B cell (primary cell): ENCODE measurements around the gene MPST.

Experiments used
- CTCF ChIP-seq: fragments of 200-600 bp; IDR thresholded peaks from one replicate; pipeline ENCODE4 v1.8.0; 2022; ENCODE audit warnings: antibody characterized with exemption, mild to moderate bottlenecking
- EZH2 ChIP-seq: IDR thresholded peaks from 2 replicates; pipeline ENCODE4 v1.6.1; 2012; ENCODE audit warnings: borderline replicate concordance, low read depth, mild to moderate bottlenecking, moderate library complexity, low read length; ENCODE audit not compliant: insufficient read depth, poor library complexity, severe bottlenecking

GRCh38 chr22:37074537-37074936, 55.0 kb downstream of the MPST start:
- no peak for TF ChIP-seq CTCF
- TF ChIP-seq EZH2, result no peak
